Activated CD4-positive, alpha-beta T cell treated with anti-CD3 and anti-CD28 coated beads, Interleukin-2, amount 10 ng/mL, durations not matched to agents 7 days and 5 days (primary cell): ENCODE data around the gene CORO7. TPM values are rescaled to one million over a fixed set of nuclear protein-coding genes. Genes with fewer than 3 reads are reported as not detected.
A peak's percentile ranks its signal among the peaks of the same experiment; 100 is the strongest.
"Not testable (repeated sequence)": the region's sequence is repeated elsewhere in the genome, so short reads cannot be mapped to it uniquely, and the experiment has no call there.

Experiments used
- CTCF ChIA-PET: fragments of 350-600 bp; sonication (Branson Sonifier 250); formaldehyde crosslinking; loops from one replicate; lab custom pipeline; 2021; ENCODE audit warnings: antibody characterized with exemption; lab: Charles Lee
- POLR2A ChIA-PET: fragments of 350-600 bp; sonication (Branson Sonifier 250); formaldehyde crosslinking; loops from one replicate; lab custom pipeline; 2021; ENCODE audit warnings: antibody characterized with exemption; lab: Charles Lee
- DNase-seq: peaks from one replicate; pipeline ENCODE4 v3.0.0-alpha.2; 2020
- H3K27ac Mint-ChIP-seq: one replicate; pipeline ENCODE4 v1.8.0; 2021; ENCODE audit warnings: mild to moderate bottlenecking, moderate library complexity, mixed read lengths
- H3K27me3 Mint-ChIP-seq: one replicate; pipeline ENCODE4 v1.8.0; 2021; ENCODE audit warnings: mixed read lengths
- H3K36me3 Mint-ChIP-seq: one replicate; pipeline ENCODE4 v1.8.0; 2021; ENCODE audit warnings: low read depth, mixed read lengths
- H3K4me1 Mint-ChIP-seq: one replicate; pipeline ENCODE4 v1.8.0; 2021; ENCODE audit warnings: mixed read lengths
- H3K4me3 Mint-ChIP-seq: one replicate; pipeline ENCODE4 v1.8.0; 2021; ENCODE audit warnings: mild to moderate bottlenecking, moderate library complexity, mixed read lengths
- H3K9me3 Mint-ChIP-seq: one replicate; pipeline ENCODE4 v1.8.0; 2021; ENCODE audit warnings: mixed read lengths
- total RNA-seq, 2 experiments: library from RNA; stranded (reverse); gene quantifications; one replicate each; pipeline ENCODE4 v1.2.3, GENCODE V29; 2021

CORO7 gene
- total RNA-seq, 2 experiments from 2014 or later, result 196 to 211 TPM

GRCh38 chr16:4347010-4347409, 69.4 kb downstream of the CORO7 start:
- Mint-ChIP-seq H3K36me3 (no peaks in the 10 kb centered on the region), H3K4me1 (peaks cover 26% of the 10 kb centered on the region)
- POLR2A ChIA-PET, result interaction anchor here (0.6 to 0.8 kb wide), 2 partner anchors 11 to 643 kb away, joined by 3 to 4 read pairs; no protein-coding TSS in a partner anchor

GRCh38 chr16:4345836-4346781, 70.3 kb downstream of the CORO7 start:
- Mint-ChIP-seq H3K27ac (peak overlapping the region; percentile 32), H3K4me3 (no peak overlapping the region), H3K36me3 (no peaks in the 10 kb centered on the region), H3K4me1 (peaks cover 17% of the 10 kb centered on the region), H3K27me3 (no peaks in the 10 kb centered on the region), H3K9me3 (no peaks in the 10 kb centered on the region)
- CTCF ChIA-PET, result interaction anchor here (0.5 to 1.8 kb wide), 3 partner anchors 13 to 649 kb away, joined by 5 to 7 read pairs (median 7); no protein-coding TSS in a partner anchor
- POLR2A ChIA-PET, result interaction anchor here (0.8 kb wide), 1 partner anchor 642 kb away, joined by 3 read pairs; no protein-coding TSS in a partner anchor
- DNase-seq, result no peak

More at GRCh38 chr16:4347010-4347409, 69.4 kb downstream of the CORO7 start:
- CTCF ChIA-PET, result interaction anchor here (1.2 to 1.8 kb wide), 3 partner anchors 12 to 93 kb away, joined by 4 to 7 read pairs (median 5); no protein-coding TSS in a partner anchor
- Mint-ChIP-seq H3K4me3 (no peak overlapping the region), H3K9me3 (no peaks in the 10 kb centered on the region), H3K27ac (no peak overlapping the region), H3K27me3 (no peaks in the 10 kb centered on the region)
- DNase-seq, result no peak

DNA sequence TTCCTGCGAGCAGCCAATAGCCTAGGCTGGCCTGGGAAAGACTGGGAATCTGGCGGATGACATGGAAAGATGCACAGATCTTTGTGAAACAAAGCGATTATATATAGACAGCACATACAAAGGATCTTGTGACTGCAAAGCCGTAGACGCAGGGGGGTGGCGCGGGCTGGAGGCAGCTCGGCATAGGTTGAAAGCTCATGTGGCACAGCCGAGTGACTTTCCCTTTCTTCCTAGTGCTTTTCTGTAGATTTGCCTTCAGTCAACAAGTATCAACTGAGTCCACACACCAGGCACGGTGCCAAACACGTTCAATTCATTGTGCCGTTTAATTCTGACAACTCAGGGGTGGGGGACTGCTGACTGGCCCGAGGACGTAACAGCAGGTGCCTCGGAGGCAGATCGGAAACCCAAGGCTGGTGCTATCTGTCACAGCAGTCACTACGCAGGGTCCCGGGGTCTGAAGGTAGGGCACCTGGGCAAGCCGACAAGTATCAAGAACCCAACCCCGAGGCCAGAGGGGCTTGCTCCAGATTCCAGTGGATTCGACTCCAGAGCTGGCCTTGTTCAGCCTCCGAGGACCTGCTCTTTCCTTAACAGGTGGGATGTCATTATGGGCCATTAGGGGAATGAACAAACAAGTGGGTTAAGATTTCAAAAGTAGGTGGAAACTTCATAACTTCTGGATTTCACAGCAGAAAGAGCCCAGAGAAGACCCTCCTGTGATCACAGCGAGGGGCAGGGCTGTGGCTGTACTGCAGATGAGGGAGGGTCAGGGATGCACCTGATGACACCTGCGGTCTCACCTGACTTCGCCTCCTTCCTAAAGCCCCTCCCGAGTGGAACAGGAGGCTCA, 71.2 kb downstream of the CORO7 start:
- POLR2A ChIA-PET, result no interaction called here

GRCh38 chr16:4344300-4344982, 72.0 kb downstream of the CORO7 start:
- peaks cover 10% of the 10 kb centered on the region for H3K4me1 Mint-ChIP-seq
- H3K36me3 Mint-ChIP-seq, DNase-seq, CTCF ChIA-PET, H3K27me3 Mint-ChIP-seq, H3K9me3 Mint-ChIP-seq, H3K4me3 Mint-ChIP-seq, POLR2A ChIA-PET, H3K27ac Mint-ChIP-seq: not testable (repeated sequence)

More for the DNA sequence above, 71.2 kb downstream of the CORO7 start:
- no peak for DNase-seq
- no peaks in the 10 kb centered on the region for H3K27me3 Mint-ChIP-seq
- H3K4me3 Mint-ChIP-seq, result no peak overlapping the region
- no peaks in the 10 kb centered on the region for H3K9me3 Mint-ChIP-seq
- H3K4me1 Mint-ChIP-seq, result peaks cover 15% of the 10 kb centered on the region
- CTCF ChIA-PET, result interaction anchor here (0.5 kb wide), 1 partner anchor 759 kb away, joined by 4 read pairs; no protein-coding TSS in a partner anchor
- H3K36me3 Mint-ChIP-seq, result no peaks in the 10 kb centered on the region
- no peak overlapping the region for H3K27ac Mint-ChIP-seq

GRCh38 chr16:4342866-4343744, 73.3 kb downstream of the CORO7 start:
- ChIA-PET CTCF (interaction anchor here (0.6 to 0.7 kb wide), 2 partner anchors 54 to 60 kb away, joined by 3 read pairs; no protein-coding TSS in a partner anchor), POLR2A (no interaction called here)
- no peak overlapping the region for H3K4me3 Mint-ChIP-seq
- H3K36me3 Mint-ChIP-seq, result no peaks in the 10 kb centered on the region
- H3K9me3 Mint-ChIP-seq, result no peaks in the 10 kb centered on the region
- DNase-seq, result no peak
- peaks cover 3% of the 10 kb centered on the region for H3K4me1 Mint-ChIP-seq
- H3K27me3 Mint-ChIP-seq, result no peaks in the 10 kb centered on the region
- no peak overlapping the region for H3K27ac Mint-ChIP-seq

DNA sequence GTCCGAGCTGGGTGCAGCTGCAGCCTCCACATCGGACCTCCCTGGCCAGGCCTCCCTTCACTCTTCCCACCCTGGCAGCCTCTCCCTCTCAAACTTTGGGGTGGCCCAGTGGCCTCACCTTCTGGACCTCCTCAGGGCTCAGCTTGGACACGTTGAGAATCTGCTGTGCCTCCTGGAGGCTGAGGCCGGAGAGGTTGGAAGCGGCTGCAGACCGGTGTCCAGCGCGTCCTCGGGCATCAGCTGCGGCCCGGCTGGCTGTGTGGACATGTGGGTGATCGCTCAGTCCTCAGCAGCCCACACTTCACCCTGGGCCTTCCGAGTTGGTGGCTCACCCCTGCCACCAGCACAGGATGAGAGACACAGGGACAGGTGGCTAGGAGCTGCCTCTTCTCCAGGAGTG, 75.1 kb downstream of the CORO7 start:
- H3K27ac Mint-ChIP-seq, result no peak overlapping the region
- CTCF ChIA-PET, result interaction anchor here (0.5 to 1.7 kb wide), 5 partner anchors 11 to 84 kb away, joined by 3 to 5 read pairs (median 4); no protein-coding TSS in a partner anchor
- POLR2A ChIA-PET, result no interaction called here
- H3K9me3 Mint-ChIP-seq, result no peaks in the 10 kb centered on the region
- no peak overlapping the region for H3K4me3 Mint-ChIP-seq
- H3K4me1 Mint-ChIP-seq, result peaks cover 2% of the 10 kb centered on the region
- DNase-seq, result no peak
- H3K27me3 Mint-ChIP-seq, result no peaks in the 10 kb centered on the region
- no peaks in the 10 kb centered on the region for H3K36me3 Mint-ChIP-seq

GRCh38 chr16:4340443-4340842, 76.0 kb downstream of the CORO7 start:
- Mint-ChIP-seq H3K4me1 (no peaks in the 10 kb centered on the region), H3K9me3 (no peaks in the 10 kb centered on the region), H3K27me3 (no peaks in the 10 kb centered on the region), H3K27ac (no peak overlapping the region), H3K4me3 (no peak overlapping the region), H3K36me3 (no peaks in the 10 kb centered on the region)
- ChIA-PET CTCF (interaction anchor here (0.5 to 1.7 kb wide), 5 partner anchors 11 to 84 kb away, joined by 3 to 5 read pairs (median 4); no protein-coding TSS in a partner anchor), POLR2A (interaction anchor here (0.5 kb wide), 1 partner anchor 165 kb away, joined by 3 read pairs; no protein-coding TSS in a partner anchor)
- DNase-seq, result no peak

DNA sequence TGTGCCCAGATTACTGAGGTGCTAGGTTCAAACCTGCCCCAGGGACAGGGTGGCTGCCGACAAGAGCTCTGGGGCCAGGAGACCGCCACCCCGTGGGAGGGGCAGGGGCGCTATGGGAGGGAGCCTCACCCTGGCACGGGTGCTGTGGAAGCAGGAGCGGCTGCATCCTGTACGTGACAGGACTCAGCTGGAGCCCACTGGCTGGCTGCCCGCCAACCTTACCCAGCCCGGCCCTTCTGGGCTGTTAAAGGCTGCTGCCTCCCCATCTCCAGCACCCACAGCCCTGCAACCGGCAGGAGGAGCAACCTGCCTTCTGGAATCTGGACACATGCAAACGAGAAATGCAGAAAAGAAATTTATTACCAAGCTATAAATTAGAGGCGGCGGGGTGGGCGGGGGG, 76.5 kb downstream of the CORO7 start:
- ChIA-PET CTCF (interaction anchor here (1.0 to 1.3 kb wide), 4 partner anchors 10 to 357 kb away, joined by 3 to 5 read pairs (median 4); no protein-coding TSS in a partner anchor), POLR2A (no interaction called here)
- Mint-ChIP-seq H3K27ac (no peak overlapping the region), H3K9me3 (no peaks in the 10 kb centered on the region), H3K27me3 (no peaks in the 10 kb centered on the region), H3K4me3 (no peak overlapping the region), H3K36me3 (no peaks in the 10 kb centered on the region), H3K4me1 (no peaks in the 10 kb centered on the region)
- DNase-seq, result no peak

- H3K4me3 Mint-ChIP-seq, result no peak overlapping the region
- ChIA-PET POLR2A (interaction anchor here (0.7 kb wide), 1 partner anchor 8 kb away, joined by 3 read pairs; no protein-coding TSS in a partner anchor), CTCF (interaction anchor here (0.7 to 1.0 kb wide), 3 partner anchors 9 to 357 kb away, joined by 3 to 4 read pairs (median 3); no protein-coding TSS in a partner anchor)
- no peaks in the 10 kb centered on the region for H3K4me1 Mint-ChIP-seq
- H3K27ac Mint-ChIP-seq, result no peak overlapping the region
- H3K36me3 Mint-ChIP-seq, result no peaks in the 10 kb centered on the region
- no peaks in the 10 kb centered on the region for H3K27me3 Mint-ChIP-seq
- H3K9me3 Mint-ChIP-seq, result no peaks in the 10 kb centered on the region
- no peak for DNase-seq
Observed at GRCh38 chr16:4339455-4339854, 76.9 kb downstream of the CORO7 start.

DNA sequence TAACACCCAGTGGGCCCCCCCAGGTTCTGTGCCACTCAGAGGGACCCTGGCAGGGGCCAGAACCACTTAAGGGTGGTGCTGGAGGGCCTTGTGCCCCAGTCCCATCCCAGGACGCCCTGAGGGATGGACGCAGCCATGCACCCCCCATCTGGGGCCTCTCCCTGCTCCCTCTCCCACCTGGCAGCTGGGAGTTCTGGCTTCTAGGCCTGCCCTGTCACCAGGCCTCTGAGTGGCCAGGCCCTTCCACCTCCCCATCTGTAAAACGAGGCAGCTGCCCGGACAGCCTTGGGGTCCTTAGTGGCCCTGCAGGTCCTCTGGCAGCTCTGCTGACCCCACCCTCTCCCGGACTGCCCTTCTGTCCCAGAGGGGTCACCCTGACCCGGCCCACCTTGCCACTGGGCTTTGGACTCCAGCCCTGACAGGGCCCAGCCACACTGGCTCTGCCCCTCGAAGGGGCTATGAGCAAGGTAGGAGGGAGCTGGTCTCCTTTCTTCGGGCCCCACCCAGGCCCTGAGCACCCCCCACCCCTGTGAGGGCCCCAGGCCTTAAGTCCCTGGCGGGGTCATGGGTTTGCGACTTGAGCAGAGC, 77.6 kb downstream of the CORO7 start:
- no peak for DNase-seq
- CTCF ChIA-PET, result interaction anchor here (0.7 to 1.0 kb wide), 2 partner anchors 9 to 10 kb away, joined by 3 to 4 read pairs; no protein-coding TSS in a partner anchor
- Mint-ChIP-seq H3K27me3 (no peaks in the 10 kb centered on the region), H3K4me3 (no peak overlapping the region), H3K36me3 (no peaks in the 10 kb centered on the region), H3K9me3 (no peaks in the 10 kb centered on the region), H3K4me1 (no peaks in the 10 kb centered on the region), H3K27ac (no peak overlapping the region)
- POLR2A ChIA-PET, result interaction anchor here (0.7 kb wide), 1 partner anchor 9 kb away, joined by 3 read pairs; no protein-coding TSS in a partner anchor
